NB4 (cell line): ENCODE measurements around the gene FZD1.

Experiments used
- DNase-seq: peaks from one replicate; pipeline ENCODE4 v3.0.0; 2010; ENCODE audit warnings: low read depth
- H3K4me3 ChIP-seq: one replicate; pipeline ENCODE4 v1.5.1; 2011; ENCODE audit warnings: mild to moderate bottlenecking, low read depth, low read length, moderate library complexity
- CTCF ChIP-seq: IDR thresholded peaks from one replicate; pipeline ENCODE4 v1.5.1; 2012; ENCODE audit warnings: low read depth, low read length
- MAX ChIP-seq: IDR thresholded peaks from 2 replicates; pipeline ENCODE4 v1.6.1; 2011; ENCODE audit warnings: low read depth, low read length
- MYC ChIP-seq: IDR thresholded peaks from 2 replicates; pipeline ENCODE4 v1.6.1; 2011; ENCODE audit warnings: low read depth, low read length
- POLR2A ChIP-seq: IDR thresholded peaks from 2 replicates; pipeline ENCODE4 v1.6.1; 2011; ENCODE audit warnings: mild to moderate bottlenecking; ENCODE audit not compliant: insufficient read length; ENCODE audit errors: extremely low read depth

The FZD1 gene

DNA sequence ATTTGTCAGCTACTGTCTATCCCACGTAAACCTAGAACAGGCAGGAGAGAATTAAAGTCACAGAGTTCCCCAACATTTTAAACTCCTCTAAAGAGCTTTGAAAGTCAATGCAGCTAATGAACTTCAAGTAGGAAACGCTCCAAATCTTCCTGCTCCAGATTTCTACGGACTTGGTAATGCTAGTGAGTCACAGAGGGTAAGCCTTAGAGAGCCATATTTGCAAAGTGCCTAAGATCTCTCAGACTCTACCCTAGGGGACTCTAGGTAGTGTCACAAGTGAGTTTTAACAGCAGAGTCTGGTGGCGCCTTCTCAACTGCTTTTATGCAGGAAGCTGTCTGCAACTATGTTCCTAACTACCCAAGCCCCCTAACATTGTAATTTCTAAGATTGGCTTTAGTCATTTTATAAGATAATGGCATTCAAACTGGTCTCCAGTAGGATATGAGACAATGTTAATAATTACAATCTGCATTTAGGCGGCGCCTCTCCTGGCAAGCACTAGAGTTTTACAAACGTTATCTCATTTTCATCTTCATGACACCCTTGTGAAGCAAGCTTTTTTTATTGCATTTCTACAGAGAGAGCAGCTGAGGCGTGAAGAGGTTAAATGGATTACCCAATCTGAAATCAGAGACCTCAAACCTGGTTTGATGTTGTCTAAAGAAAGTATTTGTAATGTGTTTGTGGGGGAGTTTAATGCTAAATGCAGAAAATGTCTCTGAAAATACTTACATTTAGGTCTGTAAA, 22.0 kb upstream of the FZD1 start:
- TF ChIP-seq MYC: 0 out of 2 replicates have a peak, but pooled peaks have one; percentile 12
- no peak for TF ChIP-seq CTCF
- H3K4me3 ChIP-seq: no peak overlapping the region
- DNase-seq: peak; percentile 55

DNA sequence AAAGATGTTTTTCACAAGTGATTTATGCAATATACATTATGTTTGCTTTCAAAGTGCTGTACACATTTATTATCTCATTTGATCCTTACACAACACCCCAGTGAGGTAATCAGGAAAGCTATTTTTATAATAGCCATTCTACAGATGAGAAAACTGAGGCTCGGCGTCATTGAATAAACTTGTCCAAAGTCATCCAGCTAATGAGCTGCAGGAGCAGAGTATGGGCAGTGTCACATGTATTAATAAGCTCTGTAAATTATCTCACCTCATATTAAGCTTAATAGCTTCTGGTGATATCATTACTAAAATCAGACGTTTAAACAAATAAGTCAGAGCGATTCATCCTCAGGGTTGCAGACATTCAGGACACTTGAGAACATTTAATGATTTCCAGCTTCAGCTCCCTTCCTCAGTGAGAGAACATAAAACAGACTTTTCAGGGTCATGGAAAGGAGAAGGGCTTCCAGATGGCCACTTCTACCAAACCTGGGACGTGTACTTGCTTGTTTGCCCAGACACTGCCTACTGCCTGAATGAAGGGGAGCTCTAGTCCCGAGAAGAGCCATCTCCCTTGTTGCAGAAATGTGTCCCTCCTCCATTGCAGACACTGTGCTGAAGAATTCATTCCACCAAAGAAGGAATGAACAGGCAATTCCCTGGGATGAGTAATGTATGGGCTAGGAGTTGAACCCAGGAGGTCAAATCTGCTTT, 20.5 kb upstream of the FZD1 start:
- H3K4me3 ChIP-seq: no peak overlapping the region
- TF ChIP-seq MAX (no peak), CTCF (no peak), MYC (no peak), POLR2A (no peak)
- no peak for DNase-seq

DNA sequence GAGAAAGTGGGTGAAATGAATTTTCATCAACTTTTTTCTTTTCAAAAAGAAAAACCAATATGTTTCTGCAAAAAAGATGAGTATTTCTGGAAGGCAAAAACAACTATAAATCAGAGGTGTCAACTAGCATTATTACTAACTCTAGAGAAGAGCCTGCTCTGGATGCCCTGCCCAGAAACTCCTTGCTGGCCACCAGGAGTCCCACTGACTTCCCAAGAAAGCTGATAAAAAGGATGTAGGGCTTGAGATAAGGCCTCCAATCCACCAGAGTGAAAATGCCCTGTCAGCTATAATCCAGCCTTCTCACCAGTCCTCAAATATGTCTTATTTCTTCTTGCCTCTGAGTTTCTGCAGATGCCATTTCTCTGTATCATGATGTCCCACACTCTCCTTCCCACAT, 16.7 kb upstream of the FZD1 start:
- no peak overlapping the region for H3K4me3 ChIP-seq
- TF ChIP-seq MYC (no peak), CTCF (no peak), MAX (no peak), POLR2A (no peak)
- no peak for DNase-seq

- TF ChIP-seq POLR2A: no peak
- no peak for TF ChIP-seq CTCF
- no peak for TF ChIP-seq MYC
- TF ChIP-seq MAX: no peak
- H3K4me3 ChIP-seq: no peak overlapping the region
- no peak for DNase-seq
Measured at GRCh38 chr7:91248996-91249395, 15.2 kb upstream of the FZD1 start.

DNA sequence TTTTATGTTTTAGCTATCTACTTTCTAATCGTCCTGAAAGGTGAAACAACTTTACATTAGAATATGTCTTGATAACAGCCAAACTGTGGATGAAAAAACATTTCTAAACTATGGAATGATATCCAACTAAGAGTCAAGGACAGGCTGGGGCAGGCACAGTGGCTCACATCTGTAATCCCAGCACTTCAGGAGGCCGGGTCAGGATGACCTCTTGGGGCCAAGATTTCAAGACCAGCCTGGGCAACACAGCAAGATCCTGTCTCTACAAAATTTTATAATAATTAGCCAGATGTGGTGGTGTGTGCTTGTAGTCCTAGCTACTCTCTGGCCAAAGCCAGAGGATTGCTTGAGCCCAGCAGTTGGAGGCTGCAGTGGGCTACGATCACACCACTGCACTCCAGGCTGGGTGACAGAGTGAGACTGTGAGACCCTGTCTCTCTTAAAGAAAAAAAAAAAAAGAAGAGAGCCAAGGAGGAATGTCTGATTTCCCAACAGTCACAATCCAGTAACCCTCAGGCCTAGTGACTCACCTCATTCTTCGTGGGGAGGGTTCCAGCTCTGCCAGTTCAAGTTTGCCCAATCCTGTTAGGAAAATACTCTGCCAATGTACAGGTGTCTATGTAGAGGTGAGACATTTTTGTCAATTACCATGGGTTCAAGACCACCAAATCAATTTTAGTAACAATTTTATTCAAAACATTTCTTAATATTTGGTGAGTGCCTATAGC, 14.6 kb upstream of the FZD1 start:
- DNase-seq: no peak
- no peak overlapping the region for H3K4me3 ChIP-seq
- TF ChIP-seq POLR2A (no peak), CTCF (no peak), MAX (no peak), MYC (no peak)
